22Rv1 (cell line): ENCODE results near the gene SPINK7.

Experiments
- H3K27ac ChIP-seq: fragments of 450-650 bp; 2 replicates; pipeline ENCODE4 v1.5.1; 2017
- CTCF ChIP-seq: fragments of 450-650 bp; IDR thresholded peaks from 2 replicates; pipeline ENCODE4 v1.5.1; 2017; ENCODE audit warnings: mild to moderate bottlenecking
- ZFX ChIP-seq: fragments of 450-650 bp; IDR thresholded peaks from 2 replicates; pipeline ENCODE4 v1.6.1; 2017; ENCODE audit warnings: antibody characterized with exemption, borderline replicate concordance

The SPINK7 gene

GRCh38 chr5:148335259-148335658, 23.0 kb downstream of the SPINK7 start, which contains the start of gene SPINK9:
SPINK9 (plus strand) TSS chr5:148335559; CDS start chr5:148335614, 55 bp downstream.
- no peak within 1 kb of the TSS for H3K27ac ChIP-seq
- no peak for TF ChIP-seq CTCF
- TF ChIP-seq ZFX: no peak

GRCh38 chr5:148336704-148337435, 24.6 kb downstream of the SPINK7 start:
- no peak for TF ChIP-seq CTCF
- no peak for TF ChIP-seq ZFX
- no peak overlapping the region for H3K27ac ChIP-seq

GRCh38 chr5:148342371-148343045, 30.3 kb downstream of the SPINK7 start:
- TF ChIP-seq ZFX (no peak), CTCF (no peak)
- H3K27ac ChIP-seq: no peak overlapping the region

- no peak overlapping the region for H3K27ac ChIP-seq
- TF ChIP-seq CTCF: no peak
- no peak for TF ChIP-seq ZFX
These were observed 30.8 kb downstream of the SPINK7 start for GRCh38 chr5:148343046-148343407.

- H3K27ac ChIP-seq: no peak overlapping the region
- TF ChIP-seq CTCF: no peak
- no peak for TF ChIP-seq ZFX
These were observed 31.6 kb downstream of the SPINK7 start for GRCh38 chr5:148343603-148344487.

- H3K27ac ChIP-seq: no peak overlapping the region
- no peak for TF ChIP-seq CTCF
- no peak for TF ChIP-seq ZFX
These were observed 35.5 kb downstream of the SPINK7 start for GRCh38 chr5:148347706-148348105.

- no peak overlapping the region for H3K27ac ChIP-seq
- TF ChIP-seq CTCF (no peak), ZFX (no peak)
These were observed 40.5 kb downstream of the SPINK7 start for GRCh38 chr5:148352696-148353095.
